Endothelial cell (in vitro differentiated cells): ENCODE data around the gene PTPN14. TPM values are rescaled to one million over a fixed set of nuclear protein-coding genes. Genes with fewer than 3 reads are reported as not detected.

Source experiments
- DNase-seq: peaks from one replicate; pipeline ENCODE4 v3.0.0; 2021; ENCODE audit warnings: low spot score
- H3K27ac Mint-ChIP-seq: one replicate; pipeline ENCODE4 v1.8.0; 2021; ENCODE audit warnings: mixed read lengths, inconsistent platforms; ENCODE audit not compliant: unreplicated experiment
- H3K27me3 Mint-ChIP-seq: one replicate; pipeline ENCODE4 v1.8.0; 2021; ENCODE audit warnings: mild to moderate bottlenecking, moderate library complexity, mixed read lengths, inconsistent platforms; ENCODE audit not compliant: unreplicated experiment
- H3K36me3 Mint-ChIP-seq: one replicate; pipeline ENCODE4 v1.8.0; 2021; ENCODE audit warnings: mild to moderate bottlenecking, low read depth, mixed read lengths, inconsistent platforms; ENCODE audit not compliant: unreplicated experiment
- H3K4me1 Mint-ChIP-seq: one replicate; pipeline ENCODE4 v1.8.0; 2021; ENCODE audit warnings: mild to moderate bottlenecking, mixed read lengths, inconsistent platforms; ENCODE audit not compliant: unreplicated experiment
- H3K4me3 Mint-ChIP-seq: one replicate; pipeline ENCODE4 v1.8.0; 2021; ENCODE audit warnings: mild to moderate bottlenecking, mixed read lengths, inconsistent platforms; ENCODE audit not compliant: unreplicated experiment
- H3K9me3 Mint-ChIP-seq: one replicate; pipeline ENCODE4 v1.8.0; 2021; ENCODE audit warnings: mixed read lengths, inconsistent platforms; ENCODE audit not compliant: unreplicated experiment
- CTCF ChIP-seq: fragments of 200-600 bp; sonication (generic); IDR thresholded peaks from one replicate; pipeline ENCODE4 v1.5.0; 2021; ENCODE audit warnings: antibody characterized with exemption; ENCODE audit not compliant: unreplicated experiment
- total RNA-seq: library from RNA; stranded (reverse); fragmentation: NEBNext Ultra II Directional; extraction: Animal tissue kit (Norgen Biotek cat#: 25700); gene quantifications from one replicate; pipeline ENCODE4 v1.2.1, GENCODE V29; 2021; ENCODE audit not compliant: unreplicated experiment

PTPN14 gene
- total RNA-seq, 1 donor from 2014 or later, result 46.3 TPM

- no peak overlapping the region for H3K4me3 Mint-ChIP-seq
- no peaks in the 10 kb centered on the region for H3K27me3 Mint-ChIP-seq
- no peak for DNase-seq
- H3K27ac Mint-ChIP-seq, result no peak overlapping the region
- peaks cover 17% of the 10 kb centered on the region for H3K36me3 Mint-ChIP-seq
- no peak for TF ChIP-seq CTCF
- peaks cover 9% of the 10 kb centered on the region for H3K9me3 Mint-ChIP-seq
- peaks cover 12% of the 10 kb centered on the region for H3K4me1 Mint-ChIP-seq
Measured at GRCh38 chr1:214574598-214575411, 23.4 kb upstream of the PTPN14 start.

- H3K27me3 Mint-ChIP-seq, result no peaks in the 10 kb centered on the region
- peaks cover 17% of the 10 kb centered on the region for H3K36me3 Mint-ChIP-seq
- no peak for DNase-seq
- H3K27ac Mint-ChIP-seq, result no peak overlapping the region
- peaks cover 9% of the 10 kb centered on the region for H3K9me3 Mint-ChIP-seq
- TF ChIP-seq CTCF, result no peak
- H3K4me1 Mint-ChIP-seq, result peaks cover 12% of the 10 kb centered on the region
- no peak overlapping the region for H3K4me3 Mint-ChIP-seq
Measured at GRCh38 chr1:214573386-214574318, 22.2 kb upstream of the PTPN14 start.

GRCh38 chr1:214571281-214571680 is 19.9 kb upstream of the PTPN14 start:
- no peak for TF ChIP-seq CTCF
- Mint-ChIP-seq H3K27me3 (no peaks in the 10 kb centered on the region), H3K9me3 (peaks cover 6% of the 10 kb centered on the region), H3K4me1 (peaks cover 12% of the 10 kb centered on the region), H3K4me3 (no peak overlapping the region), H3K27ac (no peak overlapping the region), H3K36me3 (peaks cover 6% of the 10 kb centered on the region)
- DNase-seq, result no peak

GRCh38 chr1:214570442-214570841 is 19.0 kb upstream of the PTPN14 start:
- Mint-ChIP-seq H3K27me3 (no peaks in the 10 kb centered on the region), H3K4me3 (no peak overlapping the region), H3K4me1 (peaks cover 12% of the 10 kb centered on the region), H3K36me3 (no peaks in the 10 kb centered on the region), H3K27ac (no peak overlapping the region), H3K9me3 (no peaks in the 10 kb centered on the region)
- DNase-seq, result no peak
- TF ChIP-seq CTCF, result no peak
